ENCODE data around the gene MACIR. TPM values are rescaled to one million over a fixed set of nuclear protein-coding genes. Genes with fewer than 3 reads are reported as not detected.

The MACIR gene
- total and polyA plus RNA-seq, 2 of the 13 experiments (the other 11 are each of a cell fraction or from before 2014, with no cell fraction given), result 2.4 to 4.4 TPM

DNA sequence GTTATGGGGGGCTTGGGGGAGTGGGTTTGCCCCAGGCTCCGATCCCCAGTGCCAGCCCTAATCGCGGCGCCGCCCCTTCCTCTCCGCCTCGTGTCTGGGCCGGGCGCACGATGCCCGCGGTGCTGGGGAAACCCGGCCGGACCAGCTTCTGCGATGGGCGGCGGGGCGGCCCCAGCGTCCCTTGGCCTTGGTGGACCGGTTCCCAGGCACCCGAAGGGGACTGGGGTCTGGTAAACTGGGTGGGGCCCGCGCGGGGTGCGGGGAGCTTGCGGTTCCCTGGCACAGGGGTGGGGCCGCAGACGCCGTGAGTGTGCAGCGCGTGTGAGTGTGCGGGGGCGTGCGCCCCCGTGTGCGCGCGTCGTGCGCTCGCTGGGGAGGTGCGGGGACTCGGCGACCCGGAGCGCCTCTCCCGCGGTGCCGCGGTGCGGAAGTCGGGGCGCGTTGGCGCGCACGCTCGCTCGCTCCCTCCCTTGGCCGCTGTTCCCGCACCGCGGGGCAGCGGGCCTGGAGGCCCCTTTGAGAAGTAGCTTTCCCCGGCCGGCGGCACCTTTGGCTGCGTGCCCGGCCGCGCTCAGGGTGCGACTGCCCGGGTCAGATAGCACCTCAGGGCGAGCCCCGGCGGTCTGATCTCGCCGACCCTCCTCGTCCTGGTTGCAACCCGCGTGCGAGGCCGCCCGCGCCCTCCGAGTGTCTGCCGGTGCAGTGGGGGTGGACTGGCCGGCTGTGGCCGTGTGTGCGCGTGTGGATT is 568 bp downstream of the MACIR start:
- H3K9me3 ChIP-seq (ENCODE audit: low read length), result no peaks in the 10 kb centered on the region
- intact Hi-C loops (cut with micrococcal nuclease; ENCODE audit: unreplicated experiment) (loop anchor here (10.0 kb wide), 1 partner anchor 116 kb away; no protein-coding TSS in a partner anchor), in situ Hi-C loops (cut with HindIII; ENCODE audit: extremely low pct_ligation_motif_present, low pct_unique_long_range_greater_than_20kb) (no loop called here)
- H3K4me2 ChIP-seq (ENCODE audit: low read depth, low read length), result peak overlapping the region; percentile 95
- H2AFZ ChIP-seq (ENCODE audit: low read length), result no peak overlapping the region
- peaks cover 0 to 3% of the 10 kb centered on the region in 2 experiments; a peak in 1 of 5 replicates for H3K27me3 ChIP-seq (ENCODE audit: control insufficient read depth in 1 of 2, insufficient read depth in 2 of 2, low read length in 2 of 2)
- no CpG with 5 or more reads among the region's 91 CpGs for WGBS (ENCODE audit: low lambda C conversion rate)
- no peaks in the 10 kb centered on the region for H4K20me1 ChIP-seq (ENCODE audit: insufficient read depth, low read length)
- H3K4me3 ChIP-seq (replicated peaks in 1 of 3; ENCODE audit: insufficient read depth in 1 of 3, low read depth in 2 of 3, low read length in 3 of 3), result peak overlapping the region; percentile 74 to 81 (median 77)
- no peak for FAIRE-seq
- peaks cover 37% of the 10 kb centered on the region for H3K4me1 ChIP-seq (ENCODE audit: insufficient read depth, low read length)
- POLR2A ChIA-PET, result interaction anchor here (0.7 to 1.8 kb wide), 3 partner anchors 11 to 35 kb away, joined by 3 to 5 read pairs (median 3); no protein-coding TSS in a partner anchor
- CTCF ChIA-PET (ENCODE audit: low intra/inter-chr PET ratio, low total read pairs), result no interaction called here
- peak overlapping the region; percentile 66 for H3K27ac ChIP-seq (ENCODE audit: extremely low read length, insufficient read depth, low read length)
- no TSS peak for BruUV-seq (replicated peaks)
- peak; percentile 74 for ATAC-seq
- peaks cover 12% of the 10 kb centered on the region for H3K79me2 ChIP-seq (ENCODE audit: insufficient read depth, low read length)
- peak overlapping the region; percentile 64 for H3K9ac ChIP-seq (ENCODE audit: insufficient read depth, low read depth, low read length)
- DNase-seq (ENCODE audit: low spot score), result peak; percentile 16
- no peaks in the 10 kb centered on the region for H3K36me3 ChIP-seq (replicated peaks in 1 of 2; ENCODE audit: control insufficient read depth in 1 of 2, insufficient read depth in 2 of 2, low read length in 2 of 2)
- 0 out of 2 replicates have a peak, but pooled peaks have one; percentile 34 for TF ChIP-seq ARNT2 (CRISPR knock-in tag; IDR thresholded peaks at IDR 0.05; ENCODE audit: low read depth)
- no peak for TF ChIP-seq ZNF354B (CRISPR knock-in tag; IDR thresholded peaks at IDR 0.05)
- TF ChIP-seq ZBTB7B (CRISPR knock-in tag; IDR thresholded peaks at IDR 0.05), result peak; percentile 47; the same call in 1 of the 2 replicates
- TF ChIP-seq ZNF282 (IDR thresholded peaks at IDR 0.05; ENCODE audit: partially characterized antibody), result no peak
- no peak for TF ChIP-seq ZNF101 (CRISPR knock-in tag; IDR thresholded peaks at IDR 0.05; ENCODE audit: borderline replicate concordance, low read depth)
- TF ChIP-seq ZC3H4 (CRISPR knock-in tag; IDR thresholded peaks at IDR 0.05; ENCODE audit: borderline replicate concordance), result no peak
- TF ChIP-seq BCL3 (CRISPR knock-in tag; IDR thresholded peaks at IDR 0.05), result no peak; the same call in 1 of the 2 replicates
- no peak for TF ChIP-seq RAD51 (IDR thresholded peaks at IDR 0.05; ENCODE audit: borderline replicate concordance)
- peak; percentile 63 for TF ChIP-seq ZNF574 (CRISPR knock-in tag; IDR thresholded peaks at IDR 0.05)
- TF ChIP-seq ZC3H13 (CRISPR knock-in tag; IDR thresholded peaks at IDR 0.05), result 0 out of 2 replicates have a peak, but pooled peaks have one; percentile 35
- no peak for TF ChIP-seq ZNF256 (CRISPR knock-in tag; conservative IDR thresholded peaks at IDR 0.05)
- TF ChIP-seq SP5 (CRISPR knock-in tag; IDR thresholded peaks at IDR 0.05; ENCODE audit: borderline replicate concordance, low read depth), result no peak
- TF ChIP-seq ZNF280B (CRISPR knock-in tag; IDR thresholded peaks at IDR 0.05; ENCODE audit: borderline replicate concordance), result 0 out of 2 replicates have a peak, but pooled peaks have one; percentile 30

Measured in HepG2 (cell line).